Stimulated activated CD4-positive, alpha-beta T cell treated with anti-CD3 and anti-CD28 coated beads, Interleukin-1b, Interleukin-23, amount 100 ng/mL, for 48 hours (primary cell): Measurements from ENCODE around the gene PARP4.
"Not testable (repeated sequence)": the region's sequence is repeated elsewhere in the genome, so short reads cannot be mapped to it uniquely, and the experiment has no call there.

Experiments used
- DNase-seq: peaks from one replicate; pipeline ENCODE4 v3.0.0-alpha.2; 2020

PARP4 gene

GRCh38 chr13:24443366-24443765, 69.2 kb downstream of the PARP4 start:
- no peak for DNase-seq

DNA sequence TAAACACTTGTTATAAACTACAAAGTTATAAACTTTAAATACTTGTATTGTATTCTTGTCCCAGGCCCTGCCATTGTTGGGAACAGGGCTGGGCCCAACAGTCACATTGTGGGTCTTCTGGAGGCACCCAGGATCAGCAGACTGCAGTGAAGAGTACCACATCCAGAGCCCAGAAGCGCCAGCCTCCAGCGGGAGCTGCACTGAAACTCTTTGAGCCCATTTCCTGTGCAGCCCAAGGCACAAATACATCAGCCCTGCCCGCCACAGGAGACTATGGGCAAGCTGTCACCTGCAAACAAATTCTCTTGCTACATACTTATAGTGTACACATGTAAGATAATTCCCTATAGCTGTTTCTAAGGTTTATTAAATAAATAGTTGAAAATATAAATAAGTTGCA, 86.5 kb downstream of the PARP4 start:
- DNase-seq = not testable (repeated sequence)

- not testable (repeated sequence) for DNase-seq
These were observed 92.9 kb downstream of the PARP4 start for GRCh38 chr13:24419668-24420067.

DNA sequence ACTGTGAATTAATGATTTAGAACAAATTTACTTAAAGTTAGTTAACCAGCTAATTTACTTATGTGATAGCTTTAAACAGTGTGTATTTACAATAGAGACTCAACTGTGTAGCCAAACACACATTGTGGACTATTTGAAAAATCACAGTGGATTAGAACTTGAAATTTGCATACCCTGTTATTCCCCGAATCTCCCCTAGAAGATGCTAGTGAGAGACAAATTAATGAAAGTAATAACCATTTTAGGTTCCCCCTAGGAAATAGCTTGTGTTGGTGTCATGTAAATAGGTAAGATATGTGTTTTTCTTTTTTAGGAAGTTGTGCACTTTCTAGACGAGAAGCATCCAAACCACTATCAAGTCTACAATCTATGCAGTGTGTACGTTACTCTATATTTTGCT, 104.7 kb downstream of the PARP4 start:
- DNase-seq = no peak

DNA sequence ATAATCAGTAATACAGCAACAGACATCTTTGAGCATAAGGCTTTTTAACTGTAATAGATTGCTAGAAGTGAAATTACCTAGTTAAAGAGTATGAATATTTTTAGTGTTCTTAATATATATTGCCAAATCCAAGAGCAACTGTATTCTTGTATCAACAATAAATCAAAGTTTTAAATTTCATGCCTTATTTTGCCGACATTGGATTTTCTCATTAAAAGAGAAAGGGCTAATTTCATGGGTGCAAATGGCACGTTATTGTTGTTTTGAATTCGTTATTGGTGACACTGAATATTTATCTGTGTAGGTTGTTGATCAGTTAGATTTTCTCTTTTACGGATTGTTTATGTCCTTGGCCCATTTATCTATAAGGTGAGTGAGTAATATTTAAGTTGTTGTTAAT, 106.1 kb downstream of the PARP4 start:
- no peak for DNase-seq

- DNase-seq = no peak
These were observed 115.8 kb downstream of the PARP4 start for GRCh38 chr13:24396821-24397220.

DNA sequence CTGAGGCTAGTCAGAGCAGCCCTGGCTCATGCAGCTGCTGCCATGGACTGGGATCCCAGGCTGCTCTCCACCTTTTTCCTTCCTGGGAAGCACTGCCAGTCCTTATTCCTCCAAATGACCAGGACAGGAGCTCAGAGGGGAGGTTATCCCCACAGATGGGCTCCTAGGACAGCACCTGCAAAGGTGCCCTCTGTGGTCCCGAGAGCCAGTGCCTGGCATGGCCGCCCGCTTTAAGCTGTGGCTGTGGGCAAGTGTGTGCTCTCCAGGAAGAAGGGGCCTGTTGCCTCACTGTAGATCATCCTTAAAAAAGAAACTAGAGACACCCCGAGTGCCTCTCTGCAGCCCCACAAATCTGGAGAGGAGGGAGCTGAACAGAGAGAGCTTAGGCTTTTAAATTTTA, 119.6 kb downstream of the PARP4 start:
- no peak for DNase-seq

DNA sequence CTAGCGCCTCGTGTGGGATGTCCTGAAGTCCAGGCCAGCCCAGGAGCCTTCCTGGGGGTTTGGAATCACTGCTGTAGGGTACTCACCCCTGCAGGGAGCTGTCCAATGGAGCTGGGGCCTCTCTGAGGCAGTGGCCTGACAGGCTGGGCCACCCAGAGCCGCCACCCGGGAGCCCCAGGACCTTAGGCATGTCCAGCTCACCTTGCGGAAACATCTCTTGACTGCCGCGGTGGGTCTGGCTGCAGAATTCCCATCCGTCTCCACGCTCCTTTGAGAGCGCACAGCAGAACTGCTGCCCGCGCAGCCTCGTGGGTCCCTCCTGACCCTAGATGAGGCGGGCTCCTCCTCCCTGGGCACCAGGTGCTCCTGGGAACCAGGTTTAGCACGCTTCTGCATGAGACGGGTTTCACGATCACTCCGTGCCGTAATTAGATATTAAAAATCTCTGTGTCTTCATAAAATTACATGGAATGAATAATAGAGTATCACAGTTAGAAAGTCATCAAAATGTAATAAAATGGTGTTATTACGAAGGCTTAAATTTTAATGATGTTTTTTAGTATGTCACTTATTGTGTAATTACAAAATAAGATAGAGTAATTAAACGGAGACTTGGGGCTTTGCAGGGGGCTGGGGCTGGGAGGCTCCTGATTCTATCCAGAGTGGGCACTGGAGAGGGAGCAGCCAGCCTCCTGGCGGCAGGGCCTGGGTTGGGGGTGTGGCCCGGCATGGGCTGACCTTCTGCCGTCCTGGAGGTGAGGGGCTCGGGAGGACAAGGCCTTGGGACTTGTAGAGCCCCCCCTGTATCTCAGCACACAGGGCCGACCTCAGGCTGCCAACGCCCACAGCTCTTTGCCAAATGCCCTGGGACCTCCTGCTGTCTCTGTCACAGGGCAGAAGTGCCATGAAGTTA, 120.6 kb downstream of the PARP4 start:
- DNase-seq = not testable (repeated sequence)

DNA sequence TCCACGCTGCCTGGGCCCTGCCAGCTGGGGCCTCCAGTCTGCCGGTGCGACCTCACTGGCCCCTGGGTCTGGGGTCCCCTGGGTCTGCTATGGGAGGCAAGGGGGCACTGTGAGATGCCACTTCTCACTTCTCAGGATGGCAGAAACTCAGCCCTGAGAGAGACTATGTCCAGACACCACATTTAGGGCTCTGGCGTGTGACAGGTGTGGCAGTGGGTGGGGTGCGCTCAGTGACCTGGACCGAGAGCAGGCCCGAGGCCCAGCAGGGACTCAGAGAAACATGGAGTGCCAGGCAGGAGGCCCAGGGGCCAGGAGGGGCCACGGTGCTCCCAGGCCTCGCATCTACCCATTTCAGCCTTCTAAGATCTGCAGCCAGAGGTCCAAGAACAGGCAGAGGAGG, 121.8 kb downstream of the PARP4 start:
- DNase-seq = not testable (repeated sequence)

DNA sequence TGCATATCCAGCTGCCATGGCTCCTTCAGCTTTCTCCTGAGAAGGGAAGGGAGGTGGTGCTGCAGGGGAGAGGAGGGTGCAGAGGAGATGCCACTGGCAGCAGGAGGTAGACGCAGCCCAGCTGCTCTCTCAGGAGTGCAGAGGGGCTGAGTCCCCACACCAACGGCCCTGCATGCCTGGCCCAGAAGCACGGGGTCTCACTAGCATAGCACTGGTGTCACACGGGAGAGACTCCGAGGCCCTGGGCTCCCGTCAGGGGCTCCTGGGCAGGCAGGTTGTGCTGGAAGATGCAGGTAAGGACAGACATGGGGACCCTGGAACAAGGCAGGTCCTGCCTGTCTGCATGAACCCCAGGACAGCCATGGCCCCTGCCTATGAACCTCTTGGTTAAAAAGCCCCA, 123.1 kb downstream of the PARP4 start:
- no peak for DNase-seq

GRCh38 chr13:24388743-24389142, 123.8 kb downstream of the PARP4 start:
- DNase-seq = not testable (repeated sequence)

DNA sequence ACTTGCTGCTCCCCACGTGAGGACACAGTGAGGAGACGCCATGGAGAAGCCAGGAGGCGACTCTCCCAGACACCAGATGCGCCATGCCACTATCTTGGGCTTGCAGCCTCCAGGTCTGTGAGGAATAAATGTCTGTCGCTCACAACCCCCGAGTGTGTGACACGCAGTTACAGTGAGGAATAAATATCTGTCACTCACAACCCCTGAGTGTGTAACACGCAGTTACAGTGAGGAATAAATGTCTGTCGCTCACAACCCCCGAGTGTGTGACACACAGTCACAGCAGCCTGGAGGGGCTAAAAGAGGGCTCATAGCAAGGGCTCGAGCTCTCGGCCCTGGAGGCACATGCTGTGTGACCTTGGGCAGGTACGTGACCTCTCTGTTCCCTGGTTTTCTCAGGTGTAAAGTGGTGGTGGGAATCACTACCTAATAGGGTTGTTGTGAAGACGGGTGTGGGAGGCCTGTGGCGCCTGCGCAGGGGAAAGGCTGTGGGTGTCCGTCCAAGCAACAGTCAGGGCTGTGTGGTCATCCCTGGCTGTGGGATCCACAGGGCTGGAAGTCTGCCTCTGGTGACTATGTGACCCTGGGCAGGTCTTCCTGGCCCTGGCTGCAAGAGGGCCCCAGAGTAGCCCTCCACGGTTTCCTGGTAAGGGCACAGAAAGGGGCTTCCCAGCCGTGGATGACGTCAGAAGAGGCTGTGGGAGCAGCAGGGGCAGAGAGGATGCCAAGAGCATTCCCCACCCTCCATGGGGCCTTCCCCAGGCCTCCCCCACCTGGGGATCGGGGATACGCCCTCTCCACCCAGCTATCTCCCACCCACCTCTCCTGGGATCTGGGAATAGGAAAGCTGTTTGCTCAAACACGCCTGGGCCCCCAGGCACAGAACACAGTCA, 125.5 kb downstream of the PARP4 start:
- no peak for DNase-seq

GRCh38 chr13:24385902-24386301, 126.7 kb downstream of the PARP4 start:
- no peak for DNase-seq

DNA sequence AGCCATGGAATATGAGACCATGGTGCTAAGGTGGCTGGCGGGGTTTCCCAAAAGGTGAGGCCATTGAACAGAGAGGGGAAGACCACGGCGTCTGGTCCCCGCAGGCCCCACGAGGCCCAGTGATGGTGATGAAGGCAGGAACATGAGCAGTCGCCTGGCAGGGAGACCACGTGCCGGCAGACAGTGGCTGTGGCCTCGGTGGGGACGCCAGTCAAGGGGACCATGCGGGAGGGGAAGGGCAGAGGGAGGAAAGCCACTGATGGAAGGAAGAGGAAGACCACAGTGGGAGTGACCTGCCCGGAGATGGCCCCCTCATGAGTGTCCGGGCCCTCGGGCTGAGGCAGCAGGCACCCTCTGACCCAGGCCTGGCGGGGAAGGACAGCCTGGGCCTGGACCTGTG, 127.6 kb downstream of the PARP4 start:
- not testable (repeated sequence) for DNase-seq

- DNase-seq = not testable (repeated sequence)
These were observed 128.5 kb downstream of the PARP4 start for GRCh38 chr13:24384091-24384490.

DNA sequence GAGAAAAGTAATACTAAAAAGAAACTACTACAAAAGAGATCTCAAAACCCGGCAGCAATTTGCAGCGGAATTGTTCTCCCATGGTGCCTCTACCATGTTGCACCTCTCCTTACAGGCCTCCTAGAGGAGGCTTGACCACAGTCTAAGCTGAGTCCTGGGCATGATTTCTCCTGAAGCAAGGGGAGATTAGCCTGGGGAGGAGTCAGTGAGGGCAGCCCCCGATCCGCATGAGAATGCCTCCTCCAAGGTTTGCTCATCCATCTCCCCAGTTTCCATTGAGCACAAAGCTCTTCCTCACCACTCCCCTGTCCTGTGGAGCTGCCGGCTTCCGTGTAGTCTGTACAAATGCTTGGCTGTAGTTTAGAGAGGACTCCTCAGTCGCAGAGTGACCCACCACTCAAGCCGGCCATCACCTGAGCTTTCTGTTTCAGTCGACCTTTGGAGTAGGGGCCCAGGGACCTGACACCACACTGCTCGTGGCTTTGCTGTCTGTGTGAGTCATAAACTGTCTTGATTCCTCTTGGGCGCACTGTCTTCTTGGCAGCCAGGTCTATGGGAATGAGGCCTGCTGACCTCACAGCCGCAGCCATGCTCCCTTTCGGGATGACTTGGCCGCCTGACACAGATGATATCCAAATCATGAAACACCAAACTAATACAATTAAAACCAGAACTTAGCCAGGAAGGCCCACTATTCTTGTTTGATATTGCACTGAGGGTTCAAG, 130.9 kb downstream of the PARP4 start:
- DNase-seq = no peak

GRCh38 chr13:24380881-24381280, 131.7 kb downstream of the PARP4 start:
- DNase-seq = not testable (repeated sequence)

GRCh38 chr13:24380227-24380626, 132.4 kb downstream of the PARP4 start:
- DNase-seq = not testable (repeated sequence)

DNA sequence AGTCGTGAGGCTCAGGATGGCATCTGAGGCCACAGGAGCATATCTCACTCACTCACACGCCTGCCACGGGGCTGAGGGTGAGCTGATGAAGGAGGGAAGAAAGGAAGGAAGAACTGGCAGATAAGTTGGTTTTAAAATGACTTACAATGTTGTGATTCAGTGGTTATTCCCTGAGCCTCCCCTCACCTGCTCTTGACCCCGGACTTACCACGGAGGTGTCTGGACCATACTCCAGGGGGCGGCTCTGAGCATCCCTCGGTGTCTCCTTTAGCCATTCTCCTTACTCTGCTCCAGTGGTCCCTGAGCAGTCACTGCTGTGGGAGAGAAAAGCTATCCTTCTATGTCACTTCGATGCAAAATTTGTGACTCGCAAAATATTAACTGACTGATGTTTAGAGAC, 141.3 kb downstream of the PARP4 start:
- not testable (repeated sequence) for DNase-seq
